ENCODE measurements around the gene ACTR2.
"Not testable (repeated sequence)": the region's sequence is repeated elsewhere in the genome, so short reads cannot be mapped to it uniquely, and the experiment has no call there.

ACTR2 gene

GRCh38 chr2:65227456-65228262, at the start of gene ACTR2:
TSS of gene ACTR2 (plus strand) at chr2:65227831. CDS start at chr2:65227910, 79 bp downstream.
- peak; percentile 89 for DNase-seq

- DNase-seq: no peak
Observed at GRCh38 chr2:65182570-65182969, 45.1 kb upstream of the ACTR2 start.

GRCh38 chr2:65183406-65183805, 44.2 kb upstream of the ACTR2 start:
- not testable (repeated sequence) for DNase-seq

GRCh38 chr2:65185012-65185411, 42.6 kb upstream of the ACTR2 start:
- no peak for DNase-seq

GRCh38 chr2:65186093-65186868, 41.4 kb upstream of the ACTR2 start:
- no peak for DNase-seq

- DNase-seq: peak; percentile 54
Observed at GRCh38 chr2:65186872-65187851, 40.5 kb upstream of the ACTR2 start.

GRCh38 chr2:65193446-65193845, 34.2 kb upstream of the ACTR2 start:
- no peak for DNase-seq

GRCh38 chr2:65198737-65199136, 28.9 kb upstream of the ACTR2 start:
- DNase-seq: no peak

GRCh38 chr2:65199166-65199565, 28.5 kb upstream of the ACTR2 start:
- no peak for DNase-seq

GRCh38 chr2:65199891-65200290, 27.7 kb upstream of the ACTR2 start:
- no peak for DNase-seq

- DNase-seq: no peak
Observed at GRCh38 chr2:65204461-65205210, 23.0 kb upstream of the ACTR2 start.

- no peak for DNase-seq
Observed at GRCh38 chr2:65212115-65212514, 15.5 kb upstream of the ACTR2 start.

- no peak for DNase-seq
Observed at GRCh38 chr2:65212619-65213018, 15.0 kb upstream of the ACTR2 start.

- no peak for DNase-seq
Observed at GRCh38 chr2:65213035-65213434, 14.6 kb upstream of the ACTR2 start.

- no peak for DNase-seq
Observed at GRCh38 chr2:65214361-65214760, 13.3 kb upstream of the ACTR2 start.

- no peak for DNase-seq
Observed at GRCh38 chr2:65214843-65215242, 12.8 kb upstream of the ACTR2 start.

GRCh38 chr2:65215946-65216345, 11.7 kb upstream of the ACTR2 start:
- no peak for DNase-seq

GRCh38 chr2:65220432-65221131, 7.0 kb upstream of the ACTR2 start:
- no peak for DNase-seq

- not testable (repeated sequence) for DNase-seq
Observed at GRCh38 chr2:65221275-65221674, 6.4 kb upstream of the ACTR2 start.

- no peak for DNase-seq
Observed at GRCh38 chr2:65227020-65227455, 593 bp upstream of the ACTR2 start.

- DNase-seq: no peak
Observed at GRCh38 chr2:65228263-65228750, 676 bp downstream of the ACTR2 start.

All from stimulated activated CD4-positive, alpha-beta T cell treated with anti-CD3 and anti-CD28 coated beads, Interleukin-12 subunit alpha, Interleukin-12 subunit beta, amount 100 ng/mL, for 4 hours (primary cell).